Mucosa of stomach (tissue), 1 donor: ENCODE measurements around the gene DNASE1.
"Not testable (repeated sequence)": the region's sequence is repeated elsewhere in the genome, so short reads cannot be mapped to it uniquely, and the experiment has no call there.

Source experiments
- H3K27me3 ChIP-seq: one replicate; pipeline ENCODE4 v1.7.0; 2013; ENCODE audit warnings: mild to moderate bottlenecking, low read length; ENCODE audit not compliant: control insufficient read depth, insufficient read depth
- H3K36me3 ChIP-seq: one replicate; pipeline ENCODE4 v1.7.0; 2013; ENCODE audit warnings: low read length; ENCODE audit not compliant: control insufficient read depth, insufficient read depth
- H3K4me1 ChIP-seq: one replicate; pipeline ENCODE4 v1.7.0; 2013; ENCODE audit warnings: mild to moderate bottlenecking, low read length; ENCODE audit not compliant: control insufficient read depth, insufficient read depth
- H3K4me3 ChIP-seq: one replicate; pipeline ENCODE4 v1.7.0; 2013; ENCODE audit warnings: low read length
- H3K9ac ChIP-seq: one replicate; pipeline ENCODE4 v1.7.0; 2013; ENCODE audit warnings: mild to moderate bottlenecking, low read length, moderate library complexity
- H3K9me3 ChIP-seq: one replicate; pipeline ENCODE4 v1.7.0; 2013; ENCODE audit warnings: mild to moderate bottlenecking, low read length, moderate library complexity; ENCODE audit not compliant: control insufficient read depth
- donor health status: Pancreatic carcinoma.

Gene DNASE1, protein sequence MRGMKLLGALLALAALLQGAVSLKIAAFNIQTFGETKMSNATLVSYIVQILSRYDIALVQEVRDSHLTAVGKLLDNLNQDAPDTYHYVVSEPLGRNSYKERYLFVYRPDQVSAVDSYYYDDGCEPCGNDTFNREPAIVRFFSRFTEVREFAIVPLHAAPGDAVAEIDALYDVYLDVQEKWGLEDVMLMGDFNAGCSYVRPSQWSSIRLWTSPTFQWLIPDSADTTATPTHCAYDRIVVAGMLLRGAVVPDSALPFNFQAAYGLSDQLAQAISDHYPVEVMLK

GRCh38 chr16:3654249-3654991 lies at the start of gene DNASE1:
Gene DNASE1 (plus strand): TSS chr16:3654691. CDS start chr16:3655374, 683 bp downstream.
- Histone ChIP-seq H3K36me3 (peaks cover 7% of the 10 kb centered on the region), H3K9ac (no peak within 1 kb of the TSS), H3K4me3 (no peak within 1 kb of the TSS), H3K9me3 (no peaks in the 10 kb centered on the region), H3K4me1 (peaks cover 20% of the 10 kb centered on the region), H3K27me3 (no peaks in the 10 kb centered on the region)

- Histone ChIP-seq H3K4me1 (peaks cover 9% of the 10 kb centered on the region), H3K9me3 (no peaks in the 10 kb centered on the region), H3K9ac (no peak overlapping the region), H3K27me3 (no peaks in the 10 kb centered on the region), H3K4me3 (no peak overlapping the region), H3K36me3 (no peaks in the 10 kb centered on the region)
These were observed 48.0 kb upstream of the DNASE1 start for GRCh38 chr16:3606441-3606840.

DNA sequence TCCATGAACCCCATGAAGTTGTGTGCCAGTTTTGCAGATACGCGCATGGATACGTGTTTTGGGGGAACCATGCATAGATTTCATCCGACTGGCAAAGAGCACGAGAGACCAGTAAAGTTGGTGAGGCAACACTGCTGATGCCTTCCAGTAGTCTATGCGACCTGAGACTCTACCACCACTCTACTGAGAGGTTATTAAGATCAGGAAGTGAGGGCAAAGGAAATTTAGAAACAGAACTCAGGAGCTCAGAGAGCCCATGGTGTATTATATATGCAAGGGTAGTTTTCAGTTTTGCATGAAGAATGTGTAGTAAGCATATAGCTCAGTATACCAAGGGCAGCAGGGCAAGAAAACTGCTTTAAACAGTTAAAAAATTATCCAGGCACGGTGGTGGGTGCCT lies 47.3 kb upstream of the DNASE1 start:
- H3K27me3 ChIP-seq, result no peaks in the 10 kb centered on the region
- peaks cover 10% of the 10 kb centered on the region for H3K4me1 ChIP-seq
- no peaks in the 10 kb centered on the region for H3K36me3 ChIP-seq
- no peak overlapping the region for H3K9ac ChIP-seq
- no peak overlapping the region for H3K4me3 ChIP-seq
- no peaks in the 10 kb centered on the region for H3K9me3 ChIP-seq

DNA sequence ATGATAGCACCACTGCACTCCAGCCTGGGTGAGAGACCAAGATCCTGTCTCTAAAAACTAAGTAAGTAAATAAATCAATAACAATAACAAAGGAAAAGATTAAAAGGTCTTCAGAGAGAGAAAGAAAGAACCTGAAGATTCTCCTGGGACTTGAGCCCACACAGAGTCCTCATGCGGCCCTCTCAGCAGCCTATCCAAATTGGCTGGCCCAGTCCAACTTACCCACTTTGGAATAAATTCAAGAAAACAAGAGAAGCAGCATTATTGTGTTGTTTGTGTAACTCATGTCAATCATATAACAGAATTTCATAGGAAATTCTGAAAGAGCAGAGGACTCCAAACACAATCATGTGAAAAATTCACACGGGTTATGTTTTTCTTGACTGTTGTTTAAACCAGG lies 46.9 kb upstream of the DNASE1 start:
- Histone ChIP-seq H3K4me3 (no peak overlapping the region), H3K36me3 (no peaks in the 10 kb centered on the region), H3K9ac (no peak overlapping the region), H3K27me3 (no peaks in the 10 kb centered on the region), H3K4me1 (peaks cover 14% of the 10 kb centered on the region), H3K9me3 (no peaks in the 10 kb centered on the region)

DNA sequence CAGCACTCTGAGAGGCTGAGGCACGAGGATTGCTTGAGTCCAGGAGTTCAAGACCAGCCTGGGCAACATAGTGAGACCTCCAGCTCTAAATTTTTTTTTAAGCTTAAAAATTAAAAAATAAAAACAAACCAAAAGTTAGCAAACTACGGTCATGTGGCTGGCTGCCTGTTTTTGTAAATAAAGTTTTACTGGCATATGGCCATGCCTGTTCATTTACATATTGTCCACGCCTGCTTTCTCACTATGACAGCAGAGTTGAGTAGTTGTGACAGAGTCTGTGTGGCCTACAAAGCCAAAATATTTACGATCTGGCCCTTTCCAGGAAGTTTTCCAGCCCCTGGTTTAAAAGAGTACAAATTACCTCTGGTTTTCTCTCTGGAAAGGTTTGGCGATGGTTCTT lies 46.4 kb upstream of the DNASE1 start:
- no peaks in the 10 kb centered on the region for H3K36me3 ChIP-seq
- no peaks in the 10 kb centered on the region for H3K9me3 ChIP-seq
- no peaks in the 10 kb centered on the region for H3K27me3 ChIP-seq
- peaks cover 18% of the 10 kb centered on the region for H3K4me1 ChIP-seq
- H3K4me3 ChIP-seq, result no peak overlapping the region
- H3K9ac ChIP-seq, result no peak overlapping the region

GRCh38 chr16:3608976-3609375 lies 45.5 kb upstream of the DNASE1 start:
- H3K4me3 ChIP-seq, H3K27me3 ChIP-seq, H3K36me3 ChIP-seq, H3K9ac ChIP-seq, H3K9me3 ChIP-seq: not testable (repeated sequence)
- peaks cover 18% of the 10 kb centered on the region for H3K4me1 ChIP-seq

DNA sequence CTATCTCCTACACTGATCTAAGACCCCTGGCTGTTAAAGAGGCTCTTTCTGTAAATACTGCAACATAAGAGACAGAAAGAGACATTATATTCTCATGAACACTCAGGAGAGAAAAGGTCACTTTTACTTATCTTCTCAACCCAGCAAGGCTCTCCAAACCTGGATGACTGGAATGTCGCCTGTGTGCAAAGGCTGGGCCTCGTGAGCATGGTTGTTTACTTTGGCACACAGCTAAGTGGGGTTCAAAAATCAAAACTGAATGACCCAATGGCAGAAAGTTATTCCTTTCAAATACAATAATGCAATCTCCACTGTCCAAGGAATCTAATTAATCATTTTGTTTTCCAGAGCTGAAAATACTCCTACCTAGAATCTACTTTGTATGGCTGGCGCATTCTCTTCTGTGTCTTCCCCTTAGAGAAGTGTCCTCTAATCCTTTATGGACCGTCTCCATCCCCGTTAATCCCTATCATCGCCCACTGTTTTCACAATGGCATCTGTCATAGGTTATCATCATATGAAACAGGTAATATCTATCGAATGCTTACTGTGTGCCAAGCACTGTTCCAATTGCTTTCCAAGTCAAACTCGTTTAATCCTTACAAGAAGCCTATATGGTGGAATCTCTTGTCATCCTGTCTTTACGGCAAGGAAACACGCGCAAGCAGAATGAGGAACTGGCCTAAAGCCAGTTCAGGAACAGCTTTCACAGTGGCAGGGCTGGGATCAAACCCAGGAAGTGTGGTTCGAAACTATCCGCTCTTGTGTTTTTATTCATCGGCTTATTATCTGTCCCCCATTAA lies 44.4 kb upstream of the DNASE1 start:
- H3K27me3 ChIP-seq, result no peaks in the 10 kb centered on the region
- no peaks in the 10 kb centered on the region for H3K36me3 ChIP-seq
- H3K9me3 ChIP-seq, result no peaks in the 10 kb centered on the region
- H3K9ac ChIP-seq, result peak overlapping the region; percentile 88
- peak overlapping the region; percentile 76 for H3K4me3 ChIP-seq
- H3K4me1 ChIP-seq, result peaks cover 18% of the 10 kb centered on the region

DNA sequence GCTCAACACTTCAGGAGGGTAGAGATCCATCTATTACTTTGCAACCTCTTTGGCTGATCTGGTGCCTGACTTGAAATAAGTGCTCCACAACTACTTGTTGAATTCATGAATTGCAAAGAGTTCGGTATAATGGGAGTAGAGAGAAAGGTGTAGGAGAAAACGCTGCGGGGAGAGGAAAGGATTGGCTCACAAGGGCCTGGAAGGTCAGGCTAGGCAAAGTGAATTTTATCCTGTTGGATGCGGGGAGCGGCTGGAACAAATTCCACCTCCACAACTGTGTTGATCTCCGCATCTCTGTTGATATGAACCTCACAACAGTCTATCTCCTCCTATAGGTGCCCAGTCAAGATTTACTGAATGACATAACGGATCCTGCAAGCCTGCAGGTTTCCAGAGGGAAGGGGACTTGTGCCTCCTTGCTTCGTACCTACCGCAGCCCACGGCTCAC lies 43.8 kb upstream of the DNASE1 start:
- H3K4me3 ChIP-seq, result peak overlapping the region; percentile 76
- no peaks in the 10 kb centered on the region for H3K27me3 ChIP-seq
- no peaks in the 10 kb centered on the region for H3K9me3 ChIP-seq
- peak overlapping the region; percentile 88 for H3K9ac ChIP-seq
- no peaks in the 10 kb centered on the region for H3K36me3 ChIP-seq
- H3K4me1 ChIP-seq, result peaks cover 18% of the 10 kb centered on the region

- peak within 1 kb of the TSS; percentile 88 for H3K9ac ChIP-seq
- H3K4me3 ChIP-seq, result peak within 1 kb of the TSS; percentile 99
- peaks cover 18% of the 10 kb centered on the region for H3K4me1 ChIP-seq
- no peaks in the 10 kb centered on the region for H3K9me3 ChIP-seq
- H3K27me3 ChIP-seq, result no peaks in the 10 kb centered on the region
- no peaks in the 10 kb centered on the region for H3K36me3 ChIP-seq
These were observed 43.1 kb upstream of the DNASE1 start, which contains the start of gene SLX4 for GRCh38 chr16:3611146-3611975. Gene SLX4 (minus strand): TSS chr16:3611606. CDS start chr16:3608964, 2,642 bp downstream.

GRCh38 chr16:3612510-3613466 lies 41.7 kb upstream of the DNASE1 start:
- Histone ChIP-seq H3K4me3 (no peak overlapping the region), H3K4me1 (peaks cover 18% of the 10 kb centered on the region), H3K36me3 (no peaks in the 10 kb centered on the region), H3K9ac (peak overlapping the region; percentile 88), H3K27me3 (no peaks in the 10 kb centered on the region), H3K9me3 (no peaks in the 10 kb centered on the region)
